Measurements from ENCODE around the gene ANKRD40.

GRCh38 chr17:50708050-50709000 lies 611 bp upstream of the ANKRD40 start:
- no peak for TF ChIP-seq POLR2A (IDR thresholded peaks at IDR 0.05)
- TF ChIP-seq, protein P1, sequence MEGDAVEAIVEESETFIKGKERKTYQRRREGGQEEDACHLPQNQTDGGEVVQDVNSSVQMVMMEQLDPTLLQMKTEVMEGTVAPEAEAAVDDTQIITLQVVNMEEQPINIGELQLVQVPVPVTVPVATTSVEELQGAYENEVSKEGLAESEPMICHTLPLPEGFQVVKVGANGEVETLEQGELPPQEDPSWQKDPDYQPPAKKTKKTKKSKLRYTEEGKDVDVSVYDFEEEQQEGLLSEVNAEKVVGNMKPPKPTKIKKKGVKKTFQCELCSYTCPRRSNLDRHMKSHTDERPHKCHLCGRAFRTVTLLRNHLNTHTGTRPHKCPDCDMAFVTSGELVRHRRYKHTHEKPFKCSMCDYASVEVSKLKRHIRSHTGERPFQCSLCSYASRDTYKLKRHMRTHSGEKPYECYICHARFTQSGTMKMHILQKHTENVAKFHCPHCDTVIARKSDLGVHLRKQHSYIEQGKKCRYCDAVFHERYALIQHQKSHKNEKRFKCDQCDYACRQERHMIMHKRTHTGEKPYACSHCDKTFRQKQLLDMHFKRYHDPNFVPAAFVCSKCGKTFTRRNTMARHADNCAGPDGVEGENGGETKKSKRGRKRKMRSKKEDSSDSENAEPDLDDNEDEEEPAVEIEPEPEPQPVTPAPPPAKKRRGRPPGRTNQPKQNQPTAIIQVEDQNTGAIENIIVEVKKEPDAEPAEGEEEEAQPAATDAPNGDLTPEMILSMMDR (IDR thresholded peaks at IDR 0.05): peak in 1 of 3 experiments; percentile 5
